WI38 (cell line): Measurements from ENCODE around the gene MED8.

ENCODE experiments used
- H3K4me3 ChIP-seq: 2 replicates; pipeline ENCODE4 v1.5.1; 2011; ENCODE audit warnings: low read depth, mild to moderate bottlenecking, control low read depth, low read length
- TF ChIP-seq, protein P1 (sequence below): IDR thresholded peaks from 2 replicates; pipeline ENCODE4 v1.5.1; 2012; ENCODE audit warnings: low read depth, mild to moderate bottlenecking, control low read depth, low read length

Gene MED8

GRCh38 chr1:43427524-43427923 lies 37.9 kb upstream of the MED8 start:
- TF ChIP-seq, protein P1, sequence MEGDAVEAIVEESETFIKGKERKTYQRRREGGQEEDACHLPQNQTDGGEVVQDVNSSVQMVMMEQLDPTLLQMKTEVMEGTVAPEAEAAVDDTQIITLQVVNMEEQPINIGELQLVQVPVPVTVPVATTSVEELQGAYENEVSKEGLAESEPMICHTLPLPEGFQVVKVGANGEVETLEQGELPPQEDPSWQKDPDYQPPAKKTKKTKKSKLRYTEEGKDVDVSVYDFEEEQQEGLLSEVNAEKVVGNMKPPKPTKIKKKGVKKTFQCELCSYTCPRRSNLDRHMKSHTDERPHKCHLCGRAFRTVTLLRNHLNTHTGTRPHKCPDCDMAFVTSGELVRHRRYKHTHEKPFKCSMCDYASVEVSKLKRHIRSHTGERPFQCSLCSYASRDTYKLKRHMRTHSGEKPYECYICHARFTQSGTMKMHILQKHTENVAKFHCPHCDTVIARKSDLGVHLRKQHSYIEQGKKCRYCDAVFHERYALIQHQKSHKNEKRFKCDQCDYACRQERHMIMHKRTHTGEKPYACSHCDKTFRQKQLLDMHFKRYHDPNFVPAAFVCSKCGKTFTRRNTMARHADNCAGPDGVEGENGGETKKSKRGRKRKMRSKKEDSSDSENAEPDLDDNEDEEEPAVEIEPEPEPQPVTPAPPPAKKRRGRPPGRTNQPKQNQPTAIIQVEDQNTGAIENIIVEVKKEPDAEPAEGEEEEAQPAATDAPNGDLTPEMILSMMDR: no peak
- H3K4me3 ChIP-seq: no peak overlapping the region

- TF ChIP-seq, protein P1: no peak
- no peak overlapping the region for H3K4me3 ChIP-seq
These were observed 36.6 kb upstream of the MED8 start for GRCh38 chr1:43426221-43426620.

DNA sequence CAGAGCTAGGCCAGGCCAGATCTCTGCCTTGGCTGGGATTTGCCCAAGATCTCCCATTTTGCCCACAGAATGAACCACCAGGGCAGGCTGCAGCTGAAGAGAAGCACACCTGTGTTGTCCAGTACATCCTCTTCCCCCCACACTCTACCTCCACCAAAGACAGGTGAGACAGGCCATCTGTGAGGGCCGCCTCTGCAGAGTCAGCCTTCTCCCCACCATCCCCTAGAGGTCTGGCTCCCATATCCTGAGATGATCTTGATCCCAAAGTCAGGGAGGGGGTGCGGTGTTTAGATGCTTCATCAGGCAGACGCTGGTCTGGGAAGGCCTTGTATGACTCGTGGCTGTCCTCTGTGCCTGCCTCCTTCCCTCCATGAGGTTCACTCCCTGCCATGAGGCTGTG lies 35.4 kb upstream of the MED8 start:
- TF ChIP-seq, protein P1: no peak
- H3K4me3 ChIP-seq: no peak overlapping the region

- TF ChIP-seq, protein P1: no peak
- H3K4me3 ChIP-seq: no peak overlapping the region
These were observed 34.3 kb upstream of the MED8 start for GRCh38 chr1:43423672-43424550.

- TF ChIP-seq, protein P1: no peak
- no peak overlapping the region for H3K4me3 ChIP-seq
These were observed 33.5 kb upstream of the MED8 start for GRCh38 chr1:43422995-43423671.

GRCh38 chr1:43421976-43422750 lies 32.6 kb upstream of the MED8 start:
- TF ChIP-seq, protein P1: no peak
- no peak overlapping the region for H3K4me3 ChIP-seq

DNA sequence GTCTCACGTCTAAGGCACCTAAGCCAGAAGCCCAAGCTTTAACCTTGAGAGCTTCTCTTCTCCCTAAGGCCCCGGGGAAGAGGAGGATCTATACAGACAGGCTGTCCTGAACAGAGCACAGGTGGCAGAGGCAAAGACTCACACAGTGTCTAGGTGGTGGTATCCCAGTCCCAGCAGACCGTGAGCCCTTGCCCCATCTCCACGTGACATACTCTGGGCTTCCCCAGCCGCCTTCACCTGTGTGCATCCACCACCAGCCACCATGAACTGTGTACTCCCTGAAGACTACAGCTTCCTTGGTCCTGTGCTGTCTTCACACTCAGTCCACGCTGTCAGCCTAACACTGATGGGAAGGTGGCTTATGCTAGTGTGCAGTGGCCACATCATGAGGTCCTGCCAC lies 31.8 kb upstream of the MED8 start:
- TF ChIP-seq, protein P1: no peak
- no peak overlapping the region for H3K4me3 ChIP-seq
